IPS DF 4.7 (cell line): Measurements from ENCODE around the gene PAX7.
"Not testable (repeated sequence)": the region's sequence is repeated elsewhere in the genome, so short reads cannot be mapped to it uniquely, and the experiment has no call there.

Source experiments
- DNase-seq: peaks from one replicate; pipeline ENCODE4 v3.0.0-alpha.2; 2013; ENCODE audit warnings: low spot score; ENCODE audit errors: extremely low read depth

The PAX7 gene

DNA sequence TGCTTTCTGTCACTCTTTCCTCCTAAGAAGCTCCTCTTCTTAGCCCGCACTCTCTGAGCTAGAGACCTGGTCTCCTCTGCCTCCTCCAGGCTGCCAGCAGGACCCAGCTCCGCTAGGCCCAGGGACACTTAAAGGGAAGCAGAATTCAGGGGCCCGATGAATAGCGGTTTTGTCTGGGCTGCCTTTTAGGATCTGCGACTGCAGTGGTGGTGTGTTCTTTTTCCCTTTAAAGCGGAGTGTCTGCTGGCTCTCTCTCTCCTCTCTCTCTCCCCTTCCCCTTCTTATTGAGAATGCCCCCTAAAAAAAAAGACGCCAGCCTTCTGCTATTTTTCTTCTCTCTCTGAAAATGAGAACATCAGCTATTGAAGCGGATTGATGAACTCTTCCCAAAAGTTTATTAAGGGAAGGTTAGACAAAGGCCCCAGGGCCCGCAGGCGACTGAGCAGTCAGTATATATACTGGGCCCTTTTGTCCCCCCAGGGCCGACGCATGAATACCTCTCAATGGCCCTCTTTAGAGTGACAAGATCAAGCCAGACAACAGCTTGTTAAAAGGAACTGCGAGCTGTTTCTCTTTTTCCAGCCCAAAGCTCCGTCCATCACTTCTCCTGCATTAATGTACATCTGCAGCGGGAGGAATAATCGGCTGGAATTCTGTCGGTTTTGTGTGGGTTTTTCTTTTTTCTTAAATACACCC lies 27.0 kb downstream of the PAX7 start:
- DNase-seq = no peak

- DNase-seq = no peak
These were observed 28.2 kb downstream of the PAX7 start for GRCh38 chr1:18658831-18659230.

DNA sequence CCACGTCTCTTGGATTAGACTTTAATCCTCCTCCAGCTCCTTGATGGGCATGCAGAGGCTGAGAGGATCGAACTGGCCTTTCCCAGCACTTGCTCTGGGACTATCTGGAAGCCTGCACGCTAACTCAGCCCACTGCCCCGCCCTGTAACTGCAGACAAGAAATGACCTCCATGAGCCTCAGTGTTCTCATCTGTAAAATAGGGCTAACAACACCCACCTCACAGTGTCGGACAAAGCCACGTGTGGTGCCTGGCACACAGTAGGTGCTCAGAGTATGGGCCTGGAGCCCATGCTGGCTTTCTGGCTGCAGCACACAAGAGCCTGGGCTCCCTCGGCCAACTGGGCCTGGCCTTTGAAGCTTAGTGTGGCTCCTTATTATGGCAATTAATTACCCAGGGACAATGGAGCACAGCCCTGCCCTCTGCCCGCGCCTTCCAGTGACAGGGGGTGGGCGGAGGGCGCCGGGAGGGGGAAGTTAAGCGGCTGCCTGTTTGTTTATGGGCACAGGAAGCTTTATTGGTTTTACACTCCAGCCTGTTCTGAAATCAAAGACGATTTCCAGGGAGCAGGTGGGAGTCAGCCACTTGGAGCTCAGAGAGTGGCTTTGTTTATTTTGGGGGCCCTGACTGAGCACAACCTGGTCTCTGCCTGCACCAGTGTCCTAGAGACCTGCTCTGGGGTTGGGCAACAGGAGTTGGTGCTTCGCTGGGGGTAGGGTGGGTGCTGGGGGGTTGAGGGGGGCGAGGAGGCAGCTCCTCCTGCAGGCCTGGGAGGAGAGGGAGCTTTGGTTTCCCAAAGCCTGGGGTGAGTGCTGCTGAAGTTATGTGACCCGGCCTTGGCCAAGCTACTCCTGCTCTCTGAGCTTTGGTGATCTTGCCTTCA lies 31.0 kb downstream of the PAX7 start:
- no peak for DNase-seq

DNA sequence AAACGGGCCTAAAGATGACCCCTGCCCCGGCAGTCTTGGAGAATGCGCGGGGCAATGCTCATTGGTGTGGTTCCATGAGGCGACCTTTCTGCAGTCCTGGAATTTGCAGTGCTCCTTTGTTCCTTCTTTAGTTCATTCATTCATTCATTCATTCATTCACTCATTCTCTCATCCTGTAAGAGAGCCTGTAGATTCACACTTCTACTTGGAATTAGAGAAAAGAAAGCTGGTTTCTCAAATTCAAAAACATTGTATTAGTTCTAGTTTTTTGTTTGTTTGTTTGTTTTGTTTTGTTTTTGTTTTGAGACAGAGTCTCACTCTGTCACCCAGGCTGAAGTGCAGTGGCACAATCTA lies 31.6 kb downstream of the PAX7 start:
- no peak for DNase-seq

GRCh38 chr1:18666317-18666920 lies 35.8 kb downstream of the PAX7 start:
- DNase-seq = no peak

GRCh38 chr1:18667333-18667732 lies 36.7 kb downstream of the PAX7 start:
- no peak for DNase-seq

GRCh38 chr1:18668046-18668445 lies 37.4 kb downstream of the PAX7 start:
- DNase-seq = no peak

GRCh38 chr1:18668750-18669404 lies 38.2 kb downstream of the PAX7 start:
- DNase-seq = no peak

DNA sequence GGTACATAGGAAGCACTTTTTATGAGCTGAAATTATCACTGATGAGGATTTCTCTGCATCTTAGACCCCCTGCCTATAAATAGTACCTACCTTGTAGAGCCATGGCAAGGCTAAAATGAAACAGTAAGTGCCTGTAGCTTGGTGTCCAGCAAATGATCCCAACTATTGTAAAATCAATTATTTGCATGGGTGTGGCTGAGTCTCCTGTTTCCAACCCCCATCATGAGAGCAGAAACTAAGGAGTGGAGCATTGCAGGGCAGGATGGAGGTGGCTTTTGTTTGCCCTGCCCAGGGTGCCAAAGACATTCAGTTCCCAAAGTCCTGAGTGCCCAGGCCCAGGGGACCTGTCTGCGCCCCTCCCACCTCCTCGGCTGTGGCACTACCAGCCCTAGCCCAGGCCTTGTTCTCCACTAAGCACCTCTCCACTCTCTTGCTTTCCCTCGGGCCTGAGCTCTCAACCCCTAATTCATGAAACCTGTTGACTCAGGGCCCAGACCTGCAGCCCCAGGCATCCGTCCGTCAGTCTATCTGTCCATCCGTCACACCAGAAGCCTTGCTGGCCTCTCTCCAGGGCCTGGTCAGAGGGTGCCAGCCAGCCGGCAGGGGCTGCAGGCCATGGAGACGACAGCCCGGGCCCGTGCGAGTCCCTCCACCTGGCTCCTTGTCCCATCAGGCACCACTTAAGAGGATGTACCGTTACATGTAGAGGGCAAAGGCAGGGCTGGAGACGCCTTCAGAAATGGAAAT lies 39.6 kb downstream of the PAX7 start:
- DNase-seq = no peak

DNA sequence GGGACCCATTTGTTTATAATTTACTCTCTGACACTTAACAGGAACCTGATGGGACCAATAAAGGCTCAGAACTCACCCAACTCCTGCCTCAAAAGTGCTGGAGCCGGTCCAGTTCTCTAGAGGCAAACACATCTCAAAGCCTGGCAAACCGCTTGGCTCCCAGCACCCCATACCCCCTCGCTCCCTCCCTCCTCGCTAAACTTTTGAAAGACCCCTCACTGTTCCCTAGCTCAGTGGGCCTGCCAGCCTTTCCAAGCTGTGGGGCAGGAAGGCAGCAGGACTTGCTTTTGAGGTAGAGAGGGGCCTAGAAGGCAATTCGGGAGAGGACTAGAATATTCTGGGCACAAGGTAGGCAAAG lies 40.2 kb downstream of the PAX7 start:
- no peak for DNase-seq

DNA sequence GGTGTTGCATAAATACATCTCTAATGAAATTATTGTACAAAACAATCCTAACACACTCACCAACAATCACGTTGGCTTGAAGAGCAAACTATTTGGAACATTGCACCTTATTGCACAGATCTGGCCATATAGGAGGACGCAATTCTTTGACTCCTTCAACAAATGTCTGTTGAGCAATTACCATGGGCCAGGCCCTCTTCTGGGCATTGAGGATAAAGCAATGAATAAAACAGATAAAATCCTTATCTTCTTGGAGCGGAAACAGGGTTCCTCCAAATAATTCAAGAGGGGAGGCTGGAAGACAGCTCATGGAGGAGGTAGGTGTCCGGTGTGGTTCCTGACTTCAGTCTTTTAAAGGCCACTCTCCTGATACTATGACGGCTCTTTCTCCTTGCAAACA lies 43.3 kb downstream of the PAX7 start:
- no peak for DNase-seq

DNA sequence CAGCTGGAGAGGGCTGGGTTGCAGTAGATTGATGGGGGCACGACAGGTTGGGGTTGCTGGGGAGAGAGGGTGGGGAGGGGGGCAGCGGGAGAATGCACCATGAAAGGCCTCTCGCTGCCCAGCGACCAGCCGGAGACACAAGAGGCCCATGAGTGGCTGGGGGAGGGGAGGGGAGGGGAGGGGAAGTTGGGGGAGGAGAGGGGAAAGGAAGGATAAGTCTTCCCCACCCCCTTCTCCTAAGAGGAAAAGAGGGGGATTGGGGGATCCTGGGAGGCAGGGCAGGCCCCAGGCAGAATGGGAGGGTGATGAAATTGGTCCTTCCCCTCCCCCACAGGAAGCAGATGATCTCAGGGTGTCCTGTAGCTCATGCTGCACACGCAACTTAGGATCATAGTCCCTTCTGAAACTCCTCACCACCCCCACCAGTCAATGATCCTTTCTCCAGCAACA lies 45.7 kb downstream of the PAX7 start:
- DNase-seq = no peak

GRCh38 chr1:18681423-18681835 lies 50.8 kb downstream of the PAX7 start:
- DNase-seq = no peak

- DNase-seq = no peak
These were observed 51.7 kb downstream of the PAX7 start for GRCh38 chr1:18682375-18682774.

GRCh38 chr1:18684303-18684702 lies 53.7 kb downstream of the PAX7 start:
- DNase-seq = no peak

GRCh38 chr1:18686540-18686939 lies 55.9 kb downstream of the PAX7 start:
- DNase-seq = no peak

- DNase-seq = no peak
These were observed 56.6 kb downstream of the PAX7 start for GRCh38 chr1:18687273-18687672.

- no peak for DNase-seq
These were observed 61.0 kb downstream of the PAX7 start for GRCh38 chr1:18691648-18692047.

GRCh38 chr1:18693256-18694098 lies 62.8 kb downstream of the PAX7 start:
- no peak for DNase-seq

GRCh38 chr1:18694289-18694688 lies 63.6 kb downstream of the PAX7 start:
- not testable (repeated sequence) for DNase-seq
